Astrocyte (in vitro differentiated cells and primary cell): ENCODE measurements around the gene POLD2. TPM values are rescaled to one million over a fixed set of nuclear protein-coding genes. Genes with fewer than 3 reads are reported as not detected.
A peak's percentile ranks its signal among the peaks of the same experiment; 100 is the strongest.

Source experiments
- DNase-seq: peaks from one replicate; pipeline ENCODE4 v3.0.0-alpha.2; 2010; ENCODE audit warnings: low read depth
- FAIRE-seq: peaks from 2 replicates; lab custom pipeline; 2011; peaks lifted over from hg19 to GRCh38; lab: Jason Lieb, UNC
- H2AFZ ChIP-seq: 2 replicates; pipeline ENCODE4 v1.6.0; 2012; ENCODE audit warnings: low read depth, low read length, inconsistent platforms
- H3K27ac ChIP-seq: 2 replicates; pipeline ENCODE4 v1.5.1; 2011; ENCODE audit warnings: low read depth, low read length, inconsistent platforms
- H3K27me3 ChIP-seq: 2 replicates; pipeline ENCODE4 v1.6.0; 2011; ENCODE audit warnings: low read length, inconsistent platforms; ENCODE audit not compliant: insufficient read depth
- H3K36me3 ChIP-seq: 2 replicates; pipeline ENCODE4 v1.5.1; 2011; ENCODE audit warnings: low read length, inconsistent platforms; ENCODE audit not compliant: insufficient read depth
- H3K4me1 ChIP-seq: 2 replicates; pipeline ENCODE4 v1.5.1; 2011; ENCODE audit warnings: low read length, inconsistent platforms; ENCODE audit not compliant: insufficient read depth
- H3K4me2 ChIP-seq: 2 replicates; pipeline ENCODE4 v1.6.0; 2012; ENCODE audit warnings: low read length, inconsistent platforms
- H3K4me3 ChIP-seq: 2 replicates; pipeline ENCODE4 v1.5.1; 2011; ENCODE audit warnings: low read depth, mild to moderate bottlenecking, low read length, inconsistent platforms; ENCODE audit not compliant: insufficient read depth
- H3K79me2 ChIP-seq: 2 replicates; pipeline ENCODE4 v1.6.0; 2012; ENCODE audit warnings: mild to moderate bottlenecking, low read length, inconsistent platforms; ENCODE audit not compliant: insufficient read depth
- H3K9ac ChIP-seq: 2 replicates; pipeline ENCODE4 v1.6.0; 2012; ENCODE audit warnings: mild to moderate bottlenecking, low read length, inconsistent platforms
- H3K9me3 ChIP-seq: 2 replicates; pipeline ENCODE4 v1.5.1; 2012; ENCODE audit warnings: low read depth, mild to moderate bottlenecking, low read length, inconsistent platforms; ENCODE audit not compliant: insufficient read depth
- H4K20me1 ChIP-seq: 2 replicates; pipeline ENCODE4 v1.6.0; 2012; ENCODE audit warnings: low read length, inconsistent platforms; ENCODE audit not compliant: insufficient read depth
- H3K27ac Mint-ChIP-seq: one replicate; pipeline ENCODE4 v1.8.0; 2021; ENCODE audit warnings: mild to moderate bottlenecking, mixed read lengths; ENCODE audit not compliant: unreplicated experiment
- H3K27me3 Mint-ChIP-seq: one replicate; pipeline ENCODE4 v1.8.0; 2021; ENCODE audit warnings: low read depth, mixed read lengths; ENCODE audit not compliant: unreplicated experiment
- H3K36me3 Mint-ChIP-seq: one replicate; pipeline ENCODE4 v1.8.0; 2021; ENCODE audit warnings: low read depth, mixed read lengths; ENCODE audit not compliant: unreplicated experiment
- H3K4me1 Mint-ChIP-seq: one replicate; pipeline ENCODE4 v1.8.0; 2021; ENCODE audit warnings: low read depth, mixed read lengths; ENCODE audit not compliant: unreplicated experiment
- H3K4me3 Mint-ChIP-seq: one replicate; pipeline ENCODE4 v1.8.0; 2021; ENCODE audit warnings: mild to moderate bottlenecking, moderate library complexity, mixed read lengths; ENCODE audit not compliant: unreplicated experiment
- H3K9me3 Mint-ChIP-seq: one replicate; pipeline ENCODE4 v1.8.0; 2021; ENCODE audit warnings: mild to moderate bottlenecking, mixed read lengths; ENCODE audit not compliant: unreplicated experiment
- EZH2 ChIP-seq: IDR thresholded peaks from 2 replicates; pipeline ENCODE4 v1.6.1; 2012; ENCODE audit warnings: mild to moderate bottlenecking, low read length, inconsistent platforms; ENCODE audit not compliant: insufficient read depth
- total RNA-seq: library from RNA; stranded (reverse); gene quantifications from 2 replicates; pipeline ENCODE4 v1.2.1, GENCODE V29; 2021
- TF ChIP-seq, protein P1 (sequence below): IDR thresholded peaks from 2 replicates; pipeline ENCODE4 v1.5.1; 2011; ENCODE audit warnings: low read depth, mild to moderate bottlenecking, inconsistent platforms, low read length, moderate library complexity; ENCODE audit not compliant: insufficient read depth

POLD2 gene
- total RNA-seq, 1 donor from 2014 or later: 67.7 TPM

DNA sequence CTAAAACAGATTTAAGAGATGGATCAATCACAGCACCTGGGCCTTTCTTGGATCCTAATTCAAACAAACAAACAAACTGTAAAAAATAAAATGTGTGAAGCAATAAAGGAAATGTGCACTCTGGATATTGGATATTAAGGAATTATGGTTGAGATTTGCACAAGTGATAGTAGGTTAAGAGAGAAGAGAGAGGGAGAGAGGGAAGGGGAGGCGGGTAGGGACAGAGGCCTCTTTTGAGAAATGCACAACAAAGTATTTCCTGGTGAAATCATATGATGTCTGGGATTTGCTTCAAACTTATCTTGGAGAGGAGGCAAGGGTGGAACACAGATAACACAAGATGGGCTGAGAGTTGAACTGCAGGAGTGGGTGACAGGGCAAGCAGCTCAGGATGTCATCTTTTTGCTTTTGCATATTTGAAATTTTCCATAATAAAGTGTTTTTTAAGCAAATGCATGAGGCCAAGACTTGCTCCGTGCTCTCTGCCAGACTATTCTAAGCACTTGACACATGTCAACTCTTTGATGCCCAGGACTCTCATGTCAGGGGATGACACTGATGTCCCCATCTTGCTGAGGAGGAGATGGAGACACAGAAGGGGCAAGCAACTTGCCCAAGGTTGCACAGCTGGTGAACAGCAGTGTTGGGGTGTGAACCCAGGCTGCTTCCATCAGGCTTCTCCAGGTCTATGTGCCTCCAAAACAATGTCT, 28.3 kb downstream of the POLD2 start:
- H3K36me3 Mint-ChIP-seq: no peaks in the 10 kb centered on the region
- DNase-seq (no peak), FAIRE-seq (no peak)
- Histone ChIP-seq H3K36me3 (no peaks in the 10 kb centered on the region), H3K9ac (no peak overlapping the region), H4K20me1 (no peaks in the 10 kb centered on the region), H3K27me3 (no peaks in the 10 kb centered on the region), H2AFZ (no peak overlapping the region), H3K9me3 (no peaks in the 10 kb centered on the region), H3K4me3 (no peak overlapping the region), H3K4me1 (no peaks in the 10 kb centered on the region), H3K4me2 (no peak overlapping the region), H3K27ac (no peak overlapping the region), H3K79me2 (no peaks in the 10 kb centered on the region)
- peaks cover 10% of the 10 kb centered on the region for H3K4me1 Mint-ChIP-seq
- H3K27me3 Mint-ChIP-seq: no peaks in the 10 kb centered on the region
- TF ChIP-seq EZH2: no peak
- TF ChIP-seq, protein P1, sequence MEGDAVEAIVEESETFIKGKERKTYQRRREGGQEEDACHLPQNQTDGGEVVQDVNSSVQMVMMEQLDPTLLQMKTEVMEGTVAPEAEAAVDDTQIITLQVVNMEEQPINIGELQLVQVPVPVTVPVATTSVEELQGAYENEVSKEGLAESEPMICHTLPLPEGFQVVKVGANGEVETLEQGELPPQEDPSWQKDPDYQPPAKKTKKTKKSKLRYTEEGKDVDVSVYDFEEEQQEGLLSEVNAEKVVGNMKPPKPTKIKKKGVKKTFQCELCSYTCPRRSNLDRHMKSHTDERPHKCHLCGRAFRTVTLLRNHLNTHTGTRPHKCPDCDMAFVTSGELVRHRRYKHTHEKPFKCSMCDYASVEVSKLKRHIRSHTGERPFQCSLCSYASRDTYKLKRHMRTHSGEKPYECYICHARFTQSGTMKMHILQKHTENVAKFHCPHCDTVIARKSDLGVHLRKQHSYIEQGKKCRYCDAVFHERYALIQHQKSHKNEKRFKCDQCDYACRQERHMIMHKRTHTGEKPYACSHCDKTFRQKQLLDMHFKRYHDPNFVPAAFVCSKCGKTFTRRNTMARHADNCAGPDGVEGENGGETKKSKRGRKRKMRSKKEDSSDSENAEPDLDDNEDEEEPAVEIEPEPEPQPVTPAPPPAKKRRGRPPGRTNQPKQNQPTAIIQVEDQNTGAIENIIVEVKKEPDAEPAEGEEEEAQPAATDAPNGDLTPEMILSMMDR: no peak
- H3K4me3 Mint-ChIP-seq: peak overlapping the region; percentile 21
- no peak overlapping the region for H3K27ac Mint-ChIP-seq
- H3K9me3 Mint-ChIP-seq: peaks cover 3% of the 10 kb centered on the region

DNA sequence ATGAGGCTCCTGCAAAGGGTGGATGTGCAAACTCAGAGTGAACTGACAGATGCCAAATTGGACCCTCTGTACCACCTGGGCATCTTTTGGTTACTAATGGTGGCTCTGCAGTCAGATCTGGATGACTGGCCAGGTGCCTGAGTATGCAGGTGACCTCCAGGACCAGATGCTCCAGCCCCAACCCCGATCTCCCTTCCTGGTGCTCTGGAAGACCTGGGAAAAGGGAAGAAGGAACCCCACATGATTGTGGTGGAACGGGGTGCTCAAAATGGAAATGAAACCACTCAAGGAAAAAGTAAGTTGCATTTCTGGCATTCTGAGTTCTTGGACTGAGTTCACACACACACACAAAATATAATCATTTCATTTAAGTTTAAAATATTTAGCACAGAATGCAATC, 29.0 kb downstream of the POLD2 start:
- H3K27ac Mint-ChIP-seq: no peak overlapping the region
- H3K27me3 Mint-ChIP-seq: no peaks in the 10 kb centered on the region
- Histone ChIP-seq H3K4me2 (no peak overlapping the region), H3K9me3 (no peaks in the 10 kb centered on the region), H2AFZ (no peak overlapping the region), H3K36me3 (no peaks in the 10 kb centered on the region), H3K79me2 (no peaks in the 10 kb centered on the region), H3K9ac (no peak overlapping the region), H3K4me3 (no peak overlapping the region), H3K27ac (no peak overlapping the region), H4K20me1 (no peaks in the 10 kb centered on the region), H3K4me1 (peaks cover 2% of the 10 kb centered on the region), H3K27me3 (no peaks in the 10 kb centered on the region)
- peaks cover 7% of the 10 kb centered on the region for H3K4me1 Mint-ChIP-seq
- no peaks in the 10 kb centered on the region for H3K36me3 Mint-ChIP-seq
- no peak for TF ChIP-seq EZH2
- TF ChIP-seq, protein P1: no peak
- peaks cover 3% of the 10 kb centered on the region for H3K9me3 Mint-ChIP-seq
- no peak for FAIRE-seq
- H3K4me3 Mint-ChIP-seq: peak overlapping the region; percentile 21
- DNase-seq: no peak

DNA sequence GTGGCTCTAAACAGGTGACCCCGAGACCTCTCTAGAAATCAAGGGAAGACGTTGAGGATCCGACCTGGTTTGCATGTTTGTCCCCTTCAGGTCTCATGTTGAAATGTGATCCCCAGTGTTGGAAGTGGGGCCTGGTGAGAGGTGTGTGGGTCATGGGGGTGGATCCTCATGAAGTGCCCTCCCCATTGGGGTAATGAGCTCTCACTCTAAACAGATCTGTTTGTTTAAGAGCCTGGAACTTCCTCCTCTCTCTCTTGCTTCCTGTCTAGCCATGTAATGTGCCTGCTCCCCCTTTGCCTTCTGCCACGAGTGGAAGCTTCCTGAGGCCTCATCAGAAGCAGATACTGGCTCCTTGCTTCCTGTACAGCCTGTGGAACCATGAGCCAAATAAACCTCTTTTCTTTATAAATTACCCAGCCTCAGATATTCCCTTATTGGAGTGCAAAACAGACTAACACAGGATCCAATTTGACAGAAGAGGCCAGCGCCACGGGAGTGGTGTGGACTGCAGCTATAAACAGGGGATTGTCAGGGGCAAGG, 30.2 kb downstream of the POLD2 start:
- H3K27ac Mint-ChIP-seq: no peak overlapping the region
- H3K4me1 Mint-ChIP-seq: peaks cover 15% of the 10 kb centered on the region
- no peaks in the 10 kb centered on the region for H3K27me3 Mint-ChIP-seq
- no peak for TF ChIP-seq EZH2
- TF ChIP-seq, protein P1: no peak
- H3K9me3 Mint-ChIP-seq: peaks cover 3% of the 10 kb centered on the region
- Histone ChIP-seq H3K36me3 (no peaks in the 10 kb centered on the region), H3K4me2 (no peak overlapping the region), H3K9ac (no peak overlapping the region), H3K27ac (no peak overlapping the region), H3K4me1 (peaks cover 11% of the 10 kb centered on the region), H3K27me3 (no peaks in the 10 kb centered on the region), H4K20me1 (no peaks in the 10 kb centered on the region), H3K79me2 (no peaks in the 10 kb centered on the region), H2AFZ (no peak overlapping the region), H3K9me3 (no peaks in the 10 kb centered on the region), H3K4me3 (no peak overlapping the region)
- H3K36me3 Mint-ChIP-seq: no peaks in the 10 kb centered on the region
- no peak for FAIRE-seq
- H3K4me3 Mint-ChIP-seq: no peak overlapping the region
- no peak for DNase-seq
